Activated T-helper 1 cell treated with anti-CD3 and anti-CD28 coated beads, Interleukin-2, amount 50 U/mL, for 16 hours (primary cell): ENCODE measurements around the gene MAMSTR.

Source experiments
- DNase-seq, 2 donors: peaks; one replicate each; pipeline ENCODE4 v3.0.0-alpha.2; 2020; ENCODE audit warnings: low read depth in 1 of 2, low spot score in 1 of 2

The MAMSTR gene

GRCh38 chr19:48668332-48668731 is 51.2 kb downstream of the MAMSTR start:
- no peak for DNase-seq

DNA sequence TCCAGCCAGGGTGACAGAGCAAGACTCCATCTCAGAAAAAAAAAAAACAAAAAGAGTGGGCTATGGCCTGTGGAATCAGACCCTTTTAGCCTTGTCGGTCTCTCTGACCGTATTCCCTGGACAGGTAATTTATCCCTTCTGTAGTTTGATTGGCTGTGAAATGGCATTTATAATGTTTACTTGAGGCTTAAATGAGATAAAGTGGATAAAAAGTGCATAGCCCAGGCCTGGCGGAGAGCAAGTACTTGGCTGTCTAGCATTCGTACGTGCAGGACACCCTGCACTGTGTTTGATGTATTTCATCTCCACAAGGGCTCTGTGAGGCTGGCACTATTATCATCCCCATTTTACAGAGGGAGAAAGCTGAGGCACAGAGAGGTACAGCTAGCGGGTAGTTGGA is 53.7 kb downstream of the MAMSTR start:
- no peak for DNase-seq

DNA sequence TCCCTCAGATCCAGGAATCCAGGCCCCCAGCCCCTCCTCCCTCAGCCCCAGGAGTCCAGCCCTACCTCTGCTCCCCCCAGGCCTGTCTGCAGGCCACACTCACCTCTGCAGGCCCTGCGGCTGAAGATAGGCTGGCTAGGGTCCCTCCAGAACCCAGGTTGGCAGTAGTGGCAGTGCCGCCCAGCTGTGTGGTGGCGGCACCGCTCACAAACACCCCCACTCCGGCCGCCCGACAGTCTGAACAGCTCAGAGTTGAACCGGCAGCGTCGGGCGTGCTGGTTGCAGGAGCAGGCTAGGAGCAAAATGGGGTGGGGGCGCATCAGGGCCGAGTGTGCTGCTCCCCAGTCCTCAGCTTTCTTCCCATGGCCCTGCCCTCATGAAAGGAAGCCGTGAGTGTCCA is 55.0 kb downstream of the MAMSTR start:
- DNase-seq, result no peak

- DNase-seq, result no peak
Measured at GRCh38 chr19:48663667-48664066, 55.9 kb downstream of the MAMSTR start.
